SK-N-SH treated with all-trans-retinoic acid at 6 μM for 48 hours (cell line): ENCODE results near the gene RPRD1B.

ENCODE experiments used
- OSR1 ChIP-seq: fragments of 250-450 bp; sonication (Bioruptor Pico); IDR thresholded peaks from 2 replicates; pipeline ENCODE4 v1.8.0; 2022; ENCODE audit warnings: moderate library complexity, mild to moderate bottlenecking, inconsistent platforms
- PATZ1 ChIP-seq: fragments of 250-450 bp; sonication (Bioruptor Pico); IDR thresholded peaks from 2 replicates; pipeline ENCODE4 v1.8.0; 2020; ENCODE audit warnings: mild to moderate bottlenecking, moderate library complexity, borderline replicate concordance
- SNAI2 ChIP-seq: fragments of 250-450 bp; sonication (Bioruptor Pico); IDR thresholded peaks from 2 replicates; pipeline ENCODE4 v1.5.0; 2020; ENCODE audit warnings: mild to moderate bottlenecking, moderate library complexity
- TSHZ2 ChIP-seq: fragments of 250-450 bp; sonication (Bioruptor Pico); IDR thresholded peaks from 2 replicates; pipeline ENCODE4 v1.5.0; 2020; ENCODE audit warnings: mild to moderate bottlenecking, moderate library complexity
- ZFP3 ChIP-seq: fragments of 250-450 bp; sonication (Bioruptor Pico); IDR thresholded peaks from 2 replicates; pipeline ENCODE4 v1.5.0; 2020; ENCODE audit warnings: mild to moderate bottlenecking, moderate library complexity
- TF ChIP-seq, protein P1 (sequence below): fragments of 250-450 bp; sonication (Bioruptor Pico); IDR thresholded peaks from 2 replicates; pipeline ENCODE4 v1.8.0; 2021; ENCODE audit warnings: low read depth, mild to moderate bottlenecking, moderate library complexity, borderline replicate concordance
- TF ChIP-seq, protein P2 (sequence below): fragments of 250-450 bp; sonication (Bioruptor Pico); IDR thresholded peaks from 2 replicates; pipeline ENCODE4 v1.5.1; 2021; ENCODE audit warnings: mild to moderate bottlenecking, moderate library complexity

- TF ChIP-seq, protein P1, sequence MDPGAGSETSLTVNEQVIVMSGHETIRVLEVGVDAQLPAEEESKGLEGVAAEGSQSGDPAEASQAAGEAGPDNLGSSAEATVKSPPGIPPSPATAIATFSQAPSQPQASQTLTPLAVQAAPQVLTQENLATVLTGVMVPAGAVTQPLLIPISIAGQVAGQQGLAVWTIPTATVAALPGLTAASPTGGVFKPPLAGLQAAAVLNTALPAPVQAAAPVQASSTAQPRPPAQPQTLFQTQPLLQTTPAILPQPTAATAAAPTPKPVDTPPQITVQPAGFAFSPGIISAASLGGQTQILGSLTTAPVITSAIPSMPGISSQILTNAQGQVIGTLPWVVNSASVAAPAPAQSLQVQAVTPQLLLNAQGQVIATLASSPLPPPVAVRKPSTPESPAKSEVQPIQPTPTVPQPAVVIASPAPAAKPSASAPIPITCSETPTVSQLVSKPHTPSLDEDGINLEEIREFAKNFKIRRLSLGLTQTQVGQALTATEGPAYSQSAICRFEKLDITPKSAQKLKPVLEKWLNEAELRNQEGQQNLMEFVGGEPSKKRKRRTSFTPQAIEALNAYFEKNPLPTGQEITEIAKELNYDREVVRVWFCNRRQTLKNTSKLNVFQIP (CRISPR knock-in tag) = no peak
- TF ChIP-seq TSHZ2 (no peak), ZFP3 (CRISPR knock-in tag) (no peak), PATZ1 (no peak), SNAI2 (CRISPR knock-in tag) (no peak), OSR1 (CRISPR knock-in tag) (no peak)
- TF ChIP-seq, protein P2, sequence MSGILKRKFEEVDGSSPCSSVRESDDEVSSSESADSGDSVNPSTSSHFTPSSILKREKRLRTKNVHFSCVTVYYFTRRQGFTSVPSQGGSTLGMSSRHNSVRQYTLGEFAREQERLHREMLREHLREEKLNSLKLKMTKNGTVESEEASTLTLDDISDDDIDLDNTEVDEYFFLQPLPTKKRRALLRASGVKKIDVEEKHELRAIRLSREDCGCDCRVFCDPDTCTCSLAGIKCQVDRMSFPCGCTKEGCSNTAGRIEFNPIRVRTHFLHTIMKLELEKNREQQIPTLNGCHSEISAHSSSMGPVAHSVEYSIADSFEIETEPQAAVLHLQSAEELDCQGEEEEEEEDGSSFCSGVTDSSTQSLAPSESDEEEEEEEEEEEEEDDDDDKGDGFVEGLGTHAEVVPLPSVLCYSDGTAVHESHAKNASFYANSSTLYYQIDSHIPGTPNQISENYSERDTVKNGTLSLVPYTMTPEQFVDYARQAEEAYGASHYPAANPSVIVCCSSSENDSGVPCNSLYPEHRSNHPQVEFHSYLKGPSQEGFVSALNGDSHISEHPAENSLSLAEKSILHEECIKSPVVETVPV = no peak
These were observed 21.7 kb downstream of the RPRD1B start for GRCh38 chr20:38055294-38055693.
